GM18498 (cell line): ENCODE data around the gene MCM5.
"Not testable (repeated sequence)": the region's sequence is repeated elsewhere in the genome, so short reads cannot be mapped to it uniquely, and the experiment has no call there.

Experiments
- ATAC-seq: cut with Tn5 transposase; IDR thresholded peaks from one replicate; pipeline ENCODE4 v1.9.1; 2021; ENCODE audit warnings: mild to moderate bottlenecking, moderate library complexity; ENCODE audit not compliant: unreplicated experiment

Gene MCM5

DNA sequence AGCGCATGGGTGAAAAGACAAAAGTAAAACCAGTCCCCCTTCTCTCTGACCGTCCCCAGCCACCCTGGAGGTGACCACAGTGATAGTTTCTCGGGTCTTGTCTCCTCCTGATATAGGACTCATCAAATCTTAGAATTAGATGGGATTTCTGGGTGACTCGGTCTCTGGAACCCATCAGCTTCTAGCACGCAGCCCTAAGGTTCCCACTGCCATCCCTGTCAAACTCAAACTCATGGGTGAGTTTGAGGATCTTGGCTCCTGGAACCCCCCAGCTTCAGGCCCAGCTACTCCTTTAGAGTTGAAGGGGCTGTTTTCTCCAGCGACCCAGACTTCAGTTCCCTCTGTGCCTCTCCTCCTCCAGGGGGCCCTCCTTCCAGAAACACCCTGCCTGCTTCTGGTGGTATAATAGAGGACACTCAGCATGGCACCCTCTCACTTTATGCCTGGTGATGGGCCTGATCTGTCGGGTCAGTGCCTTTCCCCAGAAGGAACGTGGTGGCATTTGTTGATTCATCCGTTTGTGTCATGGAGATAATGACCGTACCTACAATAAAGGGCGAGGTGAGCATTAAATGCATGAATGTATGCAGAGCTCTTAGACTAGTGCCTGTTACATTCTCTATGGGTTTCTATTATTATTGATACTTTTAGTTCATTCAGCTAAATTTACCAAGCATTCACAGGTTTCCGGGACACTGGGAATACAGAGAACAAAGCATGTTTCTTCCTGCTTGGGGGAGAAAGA is 31.7 kb downstream of the MCM5 start:
- no peak for ATAC-seq

DNA sequence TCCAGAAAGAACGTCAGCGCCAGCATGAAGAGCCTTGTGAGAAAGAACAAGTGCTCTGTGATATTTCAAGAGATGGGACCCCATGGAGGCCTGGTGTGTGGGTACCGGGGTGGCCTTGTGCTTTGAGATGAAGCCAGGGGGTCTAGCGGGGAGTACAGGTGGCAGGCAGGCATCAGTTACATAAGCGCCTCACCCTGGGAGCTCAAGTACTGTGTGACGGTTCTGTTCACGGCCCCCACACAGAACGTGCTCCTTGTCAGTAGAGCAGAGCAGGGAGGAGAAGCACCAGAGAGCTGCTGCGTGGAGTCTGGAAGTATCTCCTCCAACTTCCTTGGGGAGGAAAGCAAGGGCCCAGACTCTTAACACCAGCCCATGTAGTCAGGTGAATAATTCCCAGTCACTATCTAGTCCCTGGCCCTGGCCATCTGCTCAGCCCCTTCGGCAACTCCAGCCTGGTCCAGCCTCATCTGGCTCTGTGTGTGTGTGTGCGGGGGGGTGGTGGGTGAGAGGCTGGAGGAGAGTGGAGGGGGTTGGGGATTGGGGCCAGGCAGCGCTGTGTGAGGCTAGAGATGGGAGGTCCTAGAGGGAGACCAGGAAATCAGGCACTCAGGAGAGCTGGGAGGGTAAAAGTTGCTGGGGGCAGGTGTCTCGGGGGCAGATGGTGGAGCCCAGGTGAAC is 32.4 kb downstream of the MCM5 start:
- ATAC-seq = no peak

DNA sequence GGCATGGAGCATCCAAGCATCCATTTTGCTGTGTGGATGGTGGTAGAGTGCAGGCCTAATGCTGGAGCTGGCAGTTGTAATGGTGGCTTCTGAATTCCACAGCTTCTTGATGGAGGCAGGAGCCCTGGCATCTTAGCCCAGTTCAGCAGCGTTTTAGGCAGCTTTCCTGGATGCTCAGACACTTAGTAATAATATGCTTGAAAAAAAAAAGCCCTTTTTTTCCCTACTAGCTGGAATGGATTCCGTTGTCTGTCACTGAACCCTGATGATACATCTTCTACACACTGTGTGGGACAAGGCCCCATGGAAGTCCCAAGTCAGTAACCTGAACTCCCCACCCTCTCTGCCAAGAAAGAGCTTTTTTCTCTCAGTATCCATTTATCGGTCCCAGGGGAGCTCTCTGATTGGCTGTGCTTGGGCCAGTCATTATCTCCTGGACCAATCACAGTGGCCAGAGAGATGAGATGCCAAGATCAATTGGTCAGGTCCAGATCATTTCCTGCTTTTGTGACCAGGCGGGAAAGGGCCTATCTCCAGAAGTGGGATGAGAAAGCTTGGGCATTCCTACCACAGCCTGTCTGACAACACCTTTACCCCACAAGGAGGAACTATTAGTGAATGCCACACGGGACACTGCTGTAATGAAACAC is 34.2 kb downstream of the MCM5 start:
- no peak for ATAC-seq

DNA sequence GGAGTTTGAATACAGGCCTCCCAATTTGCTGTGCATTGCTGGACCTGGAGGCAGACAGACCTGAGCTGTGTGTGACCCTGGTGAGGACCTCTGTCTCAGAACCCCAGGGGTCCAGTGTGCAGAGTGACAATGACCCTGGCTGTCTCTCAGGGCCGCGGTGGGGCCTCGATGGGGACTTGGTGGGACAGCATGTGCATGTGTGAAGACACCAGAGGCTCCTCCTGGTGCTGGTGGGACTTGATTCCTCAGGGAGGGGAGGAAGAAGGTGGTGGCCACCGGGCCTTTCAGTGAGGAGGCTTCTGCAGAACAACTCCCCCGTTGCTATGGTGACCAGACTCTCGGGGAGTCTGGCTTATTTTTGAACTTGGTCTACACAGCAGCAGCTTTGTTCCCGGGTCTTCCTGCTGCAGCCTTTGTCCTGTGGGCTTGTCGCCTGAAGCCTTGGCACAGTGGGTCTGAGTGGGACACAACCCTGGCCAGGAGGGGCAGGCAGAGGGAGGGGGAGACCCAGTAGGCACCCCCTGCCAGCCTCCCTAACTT is 35.3 kb downstream of the MCM5 start:
- no peak for ATAC-seq

DNA sequence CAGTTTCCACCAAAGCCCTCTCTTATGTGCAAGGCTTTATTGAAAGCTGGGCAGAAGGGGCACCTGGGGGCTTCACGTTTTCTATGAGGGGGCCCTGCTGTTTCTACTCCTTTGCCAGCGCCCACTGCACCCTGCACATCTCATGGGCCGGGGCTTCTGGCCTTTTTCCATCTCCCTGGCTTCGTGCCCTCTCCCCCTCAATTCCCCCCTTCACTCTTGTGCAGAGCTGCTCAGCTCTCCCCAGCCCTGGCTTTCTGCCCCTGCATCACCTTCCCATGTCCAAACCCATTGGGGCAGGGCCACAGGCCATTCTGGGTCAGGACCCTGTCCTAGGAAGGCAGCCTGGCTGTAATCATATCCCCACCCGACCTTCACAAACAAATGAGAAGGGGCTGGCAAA is 36.5 kb downstream of the MCM5 start:
- ATAC-seq = no peak

DNA sequence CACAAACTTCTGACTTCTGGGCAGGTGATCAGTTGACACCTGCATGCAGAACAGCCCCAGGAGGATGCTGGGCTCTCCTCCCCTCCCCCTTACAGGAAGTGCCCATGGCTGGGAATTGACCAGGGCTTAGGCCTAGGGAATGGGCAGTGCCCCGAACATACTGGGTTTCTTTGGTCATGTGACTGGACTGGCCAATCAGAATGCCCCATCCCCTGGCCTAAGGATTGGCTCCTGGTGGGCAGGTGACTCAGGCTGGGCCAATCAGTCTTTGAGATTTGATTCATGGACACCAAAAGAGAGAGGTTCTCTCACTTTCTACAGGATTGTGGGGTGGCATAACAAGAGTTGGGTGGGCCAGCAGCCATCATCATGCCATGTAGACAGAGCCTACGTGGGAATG is 37.1 kb downstream of the MCM5 start:
- ATAC-seq = no peak

DNA sequence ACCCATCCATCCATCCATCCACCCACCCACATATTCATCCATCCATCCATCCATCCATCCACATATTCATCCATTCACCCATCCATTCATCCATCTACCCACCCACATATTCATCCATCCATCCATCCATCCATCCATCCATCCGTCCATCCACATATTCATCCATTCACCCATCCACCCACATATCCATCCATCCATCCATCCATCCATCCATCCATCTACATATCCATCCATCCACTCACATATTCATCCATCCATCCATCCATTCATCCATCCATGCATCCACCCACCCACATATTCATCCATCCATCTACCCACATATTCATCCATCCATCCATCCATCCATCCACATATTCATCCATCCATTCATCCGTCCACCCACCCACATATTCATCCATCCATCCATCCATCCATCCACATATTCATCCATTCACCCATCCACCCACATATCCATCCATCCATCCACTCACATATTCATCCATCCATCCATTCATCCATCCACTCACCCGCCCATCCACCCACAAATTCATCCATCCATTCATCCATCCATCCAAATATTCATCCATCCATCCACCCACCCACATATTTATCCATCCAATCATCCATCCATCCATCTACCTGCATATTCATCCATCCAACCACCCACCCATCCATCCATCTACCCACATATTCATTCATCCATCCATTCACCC is 38.9 kb downstream of the MCM5 start:
- ATAC-seq = not testable (repeated sequence)

DNA sequence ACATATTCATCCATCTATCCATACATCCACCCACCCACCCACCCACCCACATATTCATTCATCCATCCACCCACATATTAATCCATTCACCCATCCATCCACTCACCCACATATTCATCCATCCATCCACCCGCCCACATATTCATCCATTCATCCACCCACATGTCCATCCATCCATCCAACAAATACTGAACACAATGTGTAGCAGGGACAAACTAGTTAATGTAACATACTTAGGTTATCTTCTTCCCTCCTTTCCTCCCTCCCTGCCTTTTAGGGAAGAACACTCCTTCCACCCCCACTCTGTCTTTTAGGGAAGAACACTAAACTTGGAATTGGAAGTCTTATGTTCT is 39.4 kb downstream of the MCM5 start:
- no peak for ATAC-seq

DNA sequence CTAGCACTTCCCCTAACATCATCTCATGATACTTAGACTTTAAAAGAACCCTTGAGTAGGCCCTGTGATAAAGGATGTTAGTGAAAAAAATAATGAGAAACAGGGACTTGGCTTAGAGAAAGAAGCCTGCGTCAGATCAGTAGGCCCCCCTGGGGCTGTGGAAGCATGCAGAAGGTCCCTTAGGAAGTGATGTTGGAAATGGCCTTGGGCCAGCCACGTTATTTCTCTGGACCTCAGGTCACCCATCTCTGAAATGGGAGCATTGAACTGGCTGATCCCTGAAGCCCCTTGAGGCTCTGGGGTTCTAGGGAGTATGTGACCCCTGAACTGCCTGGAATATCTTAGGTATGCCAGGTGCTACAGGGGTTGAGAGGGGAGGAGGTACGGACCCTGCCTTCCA is 40.2 kb downstream of the MCM5 start:
- ATAC-seq = no peak

DNA sequence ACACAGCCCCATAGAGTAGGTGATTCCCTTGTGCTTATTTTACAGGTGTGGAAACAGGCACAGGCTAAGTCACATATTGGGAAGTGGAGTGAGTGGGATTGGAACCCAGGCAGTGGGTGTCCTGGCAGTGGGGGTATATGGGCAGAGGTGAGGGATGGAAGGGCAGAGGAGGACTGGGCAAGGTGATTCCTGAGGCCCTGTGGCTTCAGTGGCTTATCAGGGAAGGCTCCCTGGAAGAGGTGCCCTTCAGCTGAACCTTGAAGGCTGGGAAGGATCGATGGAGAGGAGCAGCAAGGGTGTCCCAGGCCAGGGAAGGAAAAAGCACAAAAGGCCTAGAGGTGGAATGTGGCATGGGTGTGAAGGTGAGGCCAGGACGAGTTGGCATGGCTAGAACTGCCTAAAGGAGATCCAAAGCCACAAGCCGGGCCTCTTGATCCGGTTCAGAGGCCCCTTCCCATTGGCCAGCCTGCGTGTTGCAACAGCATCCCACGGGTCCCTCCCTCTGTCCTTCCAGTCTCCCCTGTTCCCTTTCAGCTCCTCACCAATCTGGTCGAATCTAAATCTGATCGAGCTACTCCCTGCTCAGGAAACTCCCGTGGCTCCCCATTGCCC is 41.7 kb downstream of the MCM5 start:
- no peak for ATAC-seq

DNA sequence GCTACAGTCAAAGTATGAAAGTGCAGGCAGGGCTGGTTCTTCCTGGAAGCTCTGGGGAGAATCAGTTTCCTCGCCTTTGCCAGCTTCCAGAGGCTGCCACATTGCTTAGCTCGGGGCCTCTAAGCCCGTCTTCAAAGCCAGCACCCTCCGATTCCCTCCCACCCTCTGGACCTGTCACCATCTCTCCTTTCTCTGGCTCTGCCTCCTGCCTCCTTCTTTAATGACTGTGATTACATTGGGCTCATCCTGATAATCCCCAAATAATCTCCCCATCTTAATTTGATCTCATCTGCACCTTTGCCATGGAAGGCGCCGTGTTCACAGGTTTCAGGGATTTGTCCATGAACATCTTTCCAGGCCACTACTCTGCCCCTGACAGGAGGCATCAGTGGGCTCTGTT is 42.5 kb downstream of the MCM5 start:
- no peak for ATAC-seq

DNA sequence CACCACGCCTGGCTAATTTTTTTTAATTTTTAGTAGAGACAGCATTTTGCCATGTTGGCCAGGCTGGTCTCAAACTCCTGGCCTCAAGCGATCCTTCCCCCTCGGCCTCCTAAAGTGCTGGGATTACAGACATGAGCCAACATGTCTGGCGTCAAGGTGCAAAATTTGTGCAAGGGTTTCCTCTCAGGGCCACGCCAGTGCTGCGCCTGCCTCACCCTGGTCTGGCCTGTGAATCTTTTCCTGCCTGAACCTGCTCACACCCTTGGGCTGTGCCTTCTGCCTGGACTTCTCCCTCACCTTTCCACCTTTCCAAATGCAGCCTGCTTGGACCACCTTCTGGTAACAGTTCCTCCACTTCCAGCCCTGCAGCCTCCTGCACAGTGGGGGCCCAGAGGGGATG is 43.4 kb downstream of the MCM5 start:
- no peak for ATAC-seq

DNA sequence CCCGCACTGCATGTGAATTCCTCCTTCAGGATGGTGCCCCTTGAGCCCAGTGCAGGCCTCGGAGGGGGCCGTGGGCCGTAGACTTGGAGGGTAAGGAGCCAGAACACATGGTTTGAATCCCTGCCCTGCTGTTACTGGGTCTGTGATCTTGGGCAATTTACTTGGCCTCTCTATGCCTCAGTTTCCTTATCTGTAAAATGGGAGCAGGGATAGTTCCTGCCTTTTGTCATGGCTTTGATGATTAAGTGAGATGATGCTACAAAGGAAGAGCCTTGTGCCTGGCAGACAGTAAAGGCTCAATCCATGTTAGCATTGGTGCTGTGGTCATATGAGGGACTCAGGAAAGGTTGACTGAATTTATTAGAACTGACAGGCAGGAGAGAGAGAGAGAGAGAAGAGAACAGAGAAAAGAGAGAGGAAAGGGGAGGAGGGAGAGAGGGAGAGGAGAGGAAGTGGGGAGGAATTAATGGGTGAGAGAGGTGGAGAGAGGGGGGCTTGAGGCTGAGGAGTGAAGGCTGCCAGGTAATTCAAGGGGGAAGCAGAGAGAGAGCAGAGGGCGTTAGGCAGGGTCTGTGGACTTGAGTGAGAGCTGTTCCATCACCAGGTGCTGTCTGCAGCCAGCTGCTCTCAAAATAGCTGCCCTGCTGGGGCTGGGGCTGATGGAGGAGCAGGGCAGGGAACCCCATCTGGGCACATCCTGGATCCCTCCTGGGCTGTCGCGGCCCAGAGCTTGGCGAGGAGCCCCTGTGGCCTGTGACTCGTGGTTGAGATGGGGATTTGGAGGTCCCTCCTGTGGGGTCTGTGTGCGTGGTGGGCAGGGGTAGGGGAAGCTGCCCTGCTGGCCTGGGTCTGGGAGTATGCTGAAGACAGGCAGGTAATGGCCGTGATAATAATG is 44.1 kb downstream of the MCM5 start:
- ATAC-seq = no peak

DNA sequence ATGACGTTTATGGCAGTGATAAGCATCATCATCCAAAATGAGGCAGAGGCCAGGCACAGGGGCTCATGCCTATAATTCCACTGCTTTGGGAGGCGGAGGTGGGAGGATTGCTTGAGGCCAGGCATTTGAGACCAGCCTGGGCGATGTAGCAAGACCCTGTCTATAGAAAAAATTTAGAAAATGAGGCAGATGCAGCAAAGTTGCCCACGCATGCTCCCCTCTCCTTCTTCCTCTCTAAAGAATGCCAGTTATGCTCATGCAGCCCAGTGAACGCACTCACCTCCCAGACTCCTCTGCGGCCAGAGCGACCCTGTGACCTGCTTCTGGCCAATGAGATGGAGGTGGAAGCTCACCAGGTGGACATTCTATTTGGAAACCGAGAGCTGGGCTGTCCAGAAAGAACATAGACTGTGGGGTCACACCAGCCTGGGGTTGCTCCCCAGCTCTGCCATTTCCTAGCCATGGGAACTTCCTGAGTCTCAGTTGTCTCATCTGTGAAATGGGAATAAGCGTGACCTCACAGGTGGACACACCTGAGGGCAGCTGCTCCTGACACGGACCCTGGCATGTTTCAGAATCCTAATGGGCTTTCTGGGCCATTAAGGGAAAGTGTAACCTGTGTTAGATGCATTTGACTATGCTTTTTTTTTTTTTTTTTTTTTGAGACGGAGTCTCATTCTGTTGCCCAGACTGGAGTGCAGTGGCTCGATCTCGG is 44.9 kb downstream of the MCM5 start:
- ATAC-seq = no peak

DNA sequence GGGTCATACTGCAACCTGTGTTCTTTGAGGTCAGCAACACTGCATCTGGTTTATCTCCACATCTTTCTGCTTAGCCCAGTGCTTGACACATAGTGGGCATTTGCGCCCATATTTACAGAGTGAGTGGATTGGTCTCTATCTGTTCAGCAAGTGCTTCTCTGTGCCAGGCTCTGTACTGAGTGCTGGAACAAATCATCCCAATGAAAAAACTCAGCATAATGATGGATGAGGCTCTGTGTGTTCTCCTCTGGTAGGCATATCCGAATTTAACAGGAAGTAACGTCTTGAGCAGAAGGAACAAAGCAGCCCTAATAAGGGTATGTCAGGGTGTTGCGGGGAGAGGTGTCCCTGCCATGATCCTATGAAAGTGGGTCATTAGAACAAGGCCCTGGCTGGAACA is 46.0 kb downstream of the MCM5 start:
- ATAC-seq = no peak

DNA sequence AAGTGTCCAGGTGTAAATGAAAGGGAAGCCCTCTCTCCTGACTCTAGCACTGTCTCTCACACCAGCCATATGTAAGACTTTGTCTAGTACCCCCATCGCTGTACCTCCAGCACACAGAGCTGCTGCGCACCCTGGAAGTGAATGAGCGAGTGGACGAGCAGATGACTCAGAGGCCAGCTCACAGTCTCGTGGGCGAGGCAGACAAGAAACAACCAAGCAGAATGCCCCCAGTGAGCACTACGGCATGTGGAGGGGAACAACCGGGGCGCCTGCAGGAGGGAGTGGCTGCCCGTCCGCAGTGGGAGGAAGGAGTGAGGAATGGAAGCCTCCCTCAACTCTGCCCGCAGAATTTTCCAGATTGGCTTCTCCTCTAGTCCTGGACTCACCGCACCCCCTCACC is 46.4 kb downstream of the MCM5 start:
- ATAC-seq = no peak

DNA sequence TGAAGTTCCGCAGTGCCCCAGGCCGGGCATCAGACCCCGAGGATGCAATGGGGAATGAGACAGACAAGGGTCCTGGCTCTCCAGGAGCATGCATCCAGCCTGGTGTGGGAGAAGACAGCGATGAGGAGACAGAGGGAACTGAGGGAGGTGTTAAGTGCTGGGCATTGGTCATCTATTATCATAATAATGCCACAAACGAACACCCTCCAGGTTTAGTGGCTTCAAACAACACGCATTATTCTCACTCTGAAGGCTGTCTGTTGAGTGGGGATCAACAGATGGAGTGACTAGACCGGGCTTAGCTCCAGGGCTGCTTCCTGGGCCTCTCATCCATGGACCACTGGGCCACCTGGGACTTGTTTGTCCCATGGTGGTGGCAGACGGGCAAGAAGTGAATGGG is 48.6 kb downstream of the MCM5 start:
- no peak for ATAC-seq

DNA sequence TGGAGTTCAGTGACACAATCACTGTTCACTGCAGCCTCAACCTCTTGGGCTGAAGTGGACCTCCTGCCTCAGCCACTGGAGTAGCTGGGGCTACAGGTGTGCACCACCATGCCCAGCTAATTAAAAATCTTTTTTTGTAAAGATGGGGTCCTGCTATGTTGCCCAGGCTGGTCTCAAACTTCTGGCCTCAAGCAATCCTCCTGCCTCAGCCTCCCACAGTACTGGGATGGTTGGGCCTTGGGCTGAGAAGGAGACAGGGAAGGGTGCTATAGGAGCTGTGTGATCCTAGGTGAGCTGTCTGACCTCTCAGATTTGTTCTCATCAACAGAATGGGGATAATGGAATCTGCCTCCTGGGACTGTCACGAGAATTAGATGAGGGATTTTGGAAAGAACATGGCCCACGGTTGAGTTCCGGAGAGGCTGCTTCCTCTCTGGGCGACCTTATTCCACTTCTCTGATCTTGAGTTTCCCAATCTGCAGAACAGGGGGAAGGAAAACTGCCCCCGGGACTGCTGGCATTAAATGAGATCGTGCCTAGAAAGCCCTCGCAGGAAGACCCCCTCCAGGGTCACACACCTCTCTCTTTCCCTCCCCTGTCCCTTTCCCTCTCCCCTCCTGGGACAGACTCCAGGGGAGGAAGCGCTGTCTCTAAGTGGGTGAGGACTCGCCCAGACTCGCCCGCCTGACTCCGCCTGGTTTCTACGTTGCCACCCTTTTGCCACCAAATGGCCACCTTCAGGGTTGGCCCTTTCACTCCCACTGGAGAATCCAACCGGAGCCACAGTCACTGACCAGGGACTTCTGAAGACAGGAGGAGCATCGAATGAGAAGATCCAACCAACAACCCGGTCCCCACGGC is 50.1 kb downstream of the MCM5 start:
- no peak for ATAC-seq
